Thyroid gland (tissue), 4 donors: Measurements from ENCODE around the gene PTPRN2.

Source experiments
- CTCF ChIP-seq, 6 experiments: fragments of 200-600 bp in 3 of 6; fragments of 450-650 bp in 3 of 6; sonication (generic) in 3 of 6; IDR thresholded peaks; one replicate each; pipeline ENCODE4 v1.5.1; 2016 to 2019; ENCODE audit warnings: antibody characterized with exemption in 6 of 6, mild to moderate bottlenecking in 2 of 6, inconsistent platforms in 1 of 6, moderate library complexity in 1 of 6
- POLR2A ChIP-seq, 2 donors: fragments of 450-650 bp; IDR thresholded peaks; one replicate each; pipeline ENCODE4 v1.6.1; 2017; ENCODE audit warnings: antibody characterized with exemption in 2 of 2, mild to moderate bottlenecking in 2 of 2, moderate library complexity in 1 of 2

GRCh38 chr7:158037211-158037610 lies 550.4 kb downstream of the PTPRN2 start:
- TF ChIP-seq CTCF (IDR thresholded peaks at IDR 0.05), result no peak
- TF ChIP-seq POLR2A (IDR thresholded peaks at IDR 0.05), result no peak
